GM12872 (cell line): ENCODE results near the gene CRABP2.

ENCODE experiments used
- TF ChIP-seq, protein P1 (sequence below): IDR thresholded peaks from 3 replicates; pipeline ENCODE4 v1.5.1; 2011; ENCODE audit warnings: low read depth, mild to moderate bottlenecking, low read length, moderate library complexity; ENCODE audit not compliant: insufficient read depth

Gene CRABP2

DNA sequence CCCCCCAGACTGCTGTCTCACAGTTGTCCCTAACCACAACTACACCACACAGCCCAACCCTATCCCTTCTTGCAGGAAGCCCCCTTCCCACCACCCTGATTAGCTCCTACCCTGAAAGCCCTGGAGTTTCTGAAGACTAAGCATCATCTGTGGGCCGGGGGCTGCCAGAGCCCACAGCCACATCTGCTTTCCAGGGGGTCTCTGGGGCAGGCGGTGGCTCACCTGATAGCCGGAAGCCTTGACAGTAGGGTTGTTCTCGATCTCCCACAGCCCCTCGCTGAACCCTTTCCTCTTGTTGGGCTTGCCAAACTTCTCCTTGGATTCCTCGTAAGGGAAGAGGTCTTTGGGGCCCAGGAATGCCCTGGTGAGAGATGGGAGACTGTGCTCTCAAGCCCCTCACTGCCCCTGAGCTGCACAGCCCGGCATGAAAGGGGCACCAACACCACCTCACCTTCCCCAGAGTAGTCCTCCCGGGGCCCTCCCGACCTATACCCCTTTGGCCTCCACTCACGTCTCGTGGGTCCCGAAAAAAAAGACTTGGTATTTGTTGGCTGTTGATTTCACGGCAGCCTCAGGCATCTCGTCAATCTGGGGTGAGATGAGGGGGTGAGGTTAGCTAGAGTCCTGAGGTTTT, 39.5 kb upstream of the CRABP2 start:
- TF ChIP-seq, protein P1, sequence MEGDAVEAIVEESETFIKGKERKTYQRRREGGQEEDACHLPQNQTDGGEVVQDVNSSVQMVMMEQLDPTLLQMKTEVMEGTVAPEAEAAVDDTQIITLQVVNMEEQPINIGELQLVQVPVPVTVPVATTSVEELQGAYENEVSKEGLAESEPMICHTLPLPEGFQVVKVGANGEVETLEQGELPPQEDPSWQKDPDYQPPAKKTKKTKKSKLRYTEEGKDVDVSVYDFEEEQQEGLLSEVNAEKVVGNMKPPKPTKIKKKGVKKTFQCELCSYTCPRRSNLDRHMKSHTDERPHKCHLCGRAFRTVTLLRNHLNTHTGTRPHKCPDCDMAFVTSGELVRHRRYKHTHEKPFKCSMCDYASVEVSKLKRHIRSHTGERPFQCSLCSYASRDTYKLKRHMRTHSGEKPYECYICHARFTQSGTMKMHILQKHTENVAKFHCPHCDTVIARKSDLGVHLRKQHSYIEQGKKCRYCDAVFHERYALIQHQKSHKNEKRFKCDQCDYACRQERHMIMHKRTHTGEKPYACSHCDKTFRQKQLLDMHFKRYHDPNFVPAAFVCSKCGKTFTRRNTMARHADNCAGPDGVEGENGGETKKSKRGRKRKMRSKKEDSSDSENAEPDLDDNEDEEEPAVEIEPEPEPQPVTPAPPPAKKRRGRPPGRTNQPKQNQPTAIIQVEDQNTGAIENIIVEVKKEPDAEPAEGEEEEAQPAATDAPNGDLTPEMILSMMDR = no peak

DNA sequence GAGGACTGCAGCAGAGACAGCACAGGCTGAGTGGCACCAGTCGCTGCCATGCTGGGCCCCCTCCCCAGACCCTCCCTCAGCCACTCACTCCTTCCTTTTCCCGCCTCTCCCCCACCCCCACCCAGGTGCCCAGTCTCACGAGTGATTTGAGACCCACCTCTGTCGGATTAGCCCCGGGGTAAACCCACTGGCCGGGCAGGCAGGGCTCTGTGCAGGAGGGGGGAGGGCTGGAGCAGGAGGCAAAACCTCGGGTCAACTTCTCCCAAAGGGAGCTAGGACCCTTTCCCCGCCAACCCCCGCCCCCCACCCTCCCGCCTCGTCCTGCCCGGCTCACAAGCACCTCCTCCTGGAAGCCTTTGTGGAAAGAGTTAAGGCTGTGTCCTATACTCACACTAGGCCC, 39.0 kb upstream of the CRABP2 start:
- TF ChIP-seq, protein P1 = no peak

DNA sequence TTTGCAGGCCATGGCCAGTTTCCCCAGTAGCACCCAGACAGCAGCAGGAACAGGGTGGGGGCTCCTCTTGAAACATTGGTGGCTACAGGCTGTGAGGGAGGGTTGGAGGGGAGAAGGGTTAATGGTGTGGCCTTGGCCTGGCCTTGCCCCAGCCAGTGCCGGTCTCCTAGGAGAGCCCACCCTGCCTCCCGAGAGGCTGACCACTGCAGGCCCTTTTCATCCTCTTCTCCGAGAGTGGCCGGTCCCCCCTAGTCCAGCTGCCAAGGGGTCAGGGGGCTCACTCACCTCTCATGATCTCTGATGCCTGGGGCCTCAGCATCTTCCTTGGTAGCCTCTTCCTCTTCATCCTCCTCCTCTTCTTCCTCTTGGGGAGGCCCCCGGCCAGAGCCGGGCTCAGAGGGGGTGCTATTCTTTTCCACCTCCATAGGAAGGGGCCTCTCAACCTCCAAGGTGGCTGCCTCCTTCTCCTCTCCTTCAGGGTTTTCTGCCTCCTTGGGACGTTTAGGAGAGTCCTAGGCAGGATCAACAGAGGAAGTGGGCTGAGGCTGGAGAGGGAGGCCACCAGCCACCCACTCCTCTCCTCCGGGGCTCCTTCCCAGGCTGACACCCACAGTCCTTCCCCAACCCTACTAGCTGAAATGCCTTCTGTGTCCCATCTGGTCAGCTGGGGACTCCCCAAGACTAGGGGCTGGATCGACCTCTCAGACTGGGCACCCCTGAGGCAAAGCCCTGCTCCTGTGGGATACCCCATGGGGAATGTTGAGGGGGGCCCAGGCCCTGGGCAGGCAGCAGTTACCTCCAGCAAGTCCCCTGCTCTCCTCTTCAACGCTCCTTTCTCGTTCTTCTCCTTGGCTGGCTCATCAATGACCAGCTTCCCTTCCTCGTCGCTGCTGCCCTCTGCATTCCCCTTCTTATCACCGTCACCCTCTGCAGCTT, 38.3 kb upstream of the CRABP2 start:
- TF ChIP-seq, protein P1 = no peak

DNA sequence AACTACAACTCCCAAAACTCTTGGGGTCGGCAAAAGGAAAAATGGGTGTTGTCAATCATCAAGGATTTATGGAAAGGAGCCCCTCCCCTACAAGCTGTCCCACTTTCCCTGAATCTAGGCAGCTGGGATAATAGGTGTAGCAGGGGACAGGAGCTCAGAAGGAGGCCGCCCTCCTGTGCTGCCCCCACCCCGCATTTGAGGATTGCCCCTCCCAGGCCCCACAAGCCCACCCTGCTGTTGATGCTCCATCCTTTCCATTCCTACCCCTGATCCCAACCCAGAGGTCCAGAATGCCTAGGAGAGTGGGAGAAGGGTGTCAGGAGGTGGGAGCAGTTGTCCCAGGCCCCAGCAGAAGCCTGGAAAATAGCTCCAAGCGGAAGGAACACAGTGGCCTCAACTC, 37.4 kb upstream of the CRABP2 start:
- TF ChIP-seq, protein P1 = no peak

DNA sequence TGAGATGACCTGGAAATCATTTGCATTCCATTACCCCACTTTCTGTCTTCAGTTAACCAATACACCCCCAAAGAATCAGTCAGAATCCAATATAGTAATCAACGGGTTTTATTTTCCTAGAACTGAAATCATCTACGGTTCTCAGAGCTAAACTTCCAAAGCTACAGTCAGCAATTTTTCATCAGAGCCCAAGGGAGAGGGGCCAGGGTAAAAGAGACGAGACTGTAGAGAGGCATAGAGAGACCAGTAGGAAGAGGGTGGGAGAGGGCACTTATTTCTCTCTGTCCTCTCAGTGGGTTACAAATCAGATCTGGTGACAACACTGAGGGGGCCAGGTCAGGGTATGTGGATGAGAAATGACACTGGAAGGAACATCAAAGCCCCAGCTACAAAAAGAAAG, 36.6 kb upstream of the CRABP2 start:
- TF ChIP-seq, protein P1 = no peak

DNA sequence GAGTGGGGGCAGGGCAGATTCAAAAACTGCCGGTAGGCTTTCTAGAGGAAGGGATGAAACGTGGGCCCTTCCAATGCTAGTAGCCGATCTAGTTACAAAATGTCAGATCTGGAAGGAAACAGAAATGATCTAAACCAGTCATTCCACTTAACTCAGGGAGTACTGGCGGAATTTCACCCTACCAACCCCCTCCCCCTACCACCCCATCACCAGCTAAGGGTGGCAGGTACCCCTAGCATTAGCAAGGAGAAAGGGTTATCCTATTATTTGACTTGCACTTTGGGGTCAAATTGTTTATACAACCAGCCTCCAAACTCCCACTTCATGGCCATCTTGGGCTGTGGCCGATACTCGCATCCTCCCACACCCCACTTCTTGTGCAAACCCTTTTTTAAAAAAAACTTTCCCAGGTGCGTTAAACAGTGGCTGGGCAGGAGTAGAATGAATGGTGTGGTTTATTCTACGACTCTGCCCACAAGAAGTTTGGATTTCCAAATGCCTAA, 36.1 kb upstream of the CRABP2 start:
- TF ChIP-seq, protein P1 = no peak

DNA sequence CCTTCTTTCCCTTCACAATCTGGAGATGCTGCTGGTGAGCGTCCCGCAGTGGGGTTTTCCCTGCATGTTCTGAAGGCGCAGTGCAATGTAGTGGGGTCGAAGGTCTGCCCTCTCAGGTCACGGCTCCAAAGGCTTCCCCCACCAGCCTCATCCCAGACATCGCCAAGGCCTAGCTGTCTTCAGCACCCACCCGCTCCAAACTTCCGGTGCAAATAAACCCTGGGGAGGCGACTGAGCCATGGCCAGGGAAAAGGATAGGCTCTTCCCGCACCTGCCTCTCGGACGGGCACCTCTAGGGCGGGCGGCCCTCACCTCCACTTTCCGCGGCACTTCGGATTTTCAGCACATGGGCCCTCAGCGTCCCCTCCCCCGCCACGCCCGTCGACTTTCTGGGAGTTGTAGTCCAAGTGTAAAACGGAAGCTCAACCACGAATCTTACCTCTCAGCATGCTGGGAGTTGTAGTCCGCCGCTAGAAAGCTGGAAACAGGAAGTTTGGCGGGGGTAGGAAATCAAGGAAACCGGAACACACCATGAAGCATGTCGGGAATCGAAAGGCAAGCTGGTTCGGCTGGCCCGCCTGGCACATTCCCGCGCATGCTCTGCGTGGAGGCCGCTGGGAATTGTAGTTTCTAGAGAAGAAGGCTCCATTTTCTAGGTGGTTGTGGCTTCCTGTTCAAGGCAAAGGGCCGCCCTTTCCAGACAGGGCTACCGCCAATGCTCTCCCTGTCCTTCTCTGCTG, 35.5 kb upstream of the CRABP2 start, which contains the start of gene MRPL24:
Gene MRPL24, minus strand, starts transcription at position 348 of the 740 bp plus-strand sequence. CDS start 2,384 bp downstream, outside the sequence.
- TF ChIP-seq, protein P1 = no peak
